Small intestine (tissue), 4 donors: ENCODE measurements around the gene STRBP. TPM values are rescaled to one million over a fixed set of nuclear protein-coding genes. Genes with fewer than 3 reads are reported as not detected.

Source experiments
- polyA plus RNA-seq, 4 donors: library from polyadenylated mRNA; stranded (reverse) in 3 of 4; unstranded in 1 of 4; fragments of 200-250 nt in 3 of 4; fragments of 120-200 nt in 1 of 4; gene quantifications; one replicate each; pipeline versions ENCODE4 v1.2.1 to v1.2.3, GENCODE V29; 2013
- donor health status: healthy with polysubstance abuse.
- donor health status: Bipolar disorder and iron deficiency.
- donor health status: healthy.

The STRBP gene
- polyA plus RNA-seq, 4 donors: 13.8 to 26.6 (median 23.0) TPM

Other genes starting within 250 kb of the STRBP start
- under 1 TPM in 1 of 4 donors, not detected in 3; 0.15 TPM for gene GPR21, start 234.9 kb downstream of the STRBP start, polyA plus RNA-seq
- under 1 TPM in 2 of 4 donors, not detected in 2; 0.06 to 0.47 TPM for gene CRB2, start 87.6 kb upstream of the STRBP start, polyA plus RNA-seq